LNCAP (cell line): ENCODE data around the gene CHRNA1.

ENCODE experiments used
- TF ChIP-seq, protein P1 (sequence below): fragments of 450-650 bp; IDR thresholded peaks from 2 replicates; pipeline ENCODE4 v1.5.1; 2017; ENCODE audit warnings: mild to moderate bottlenecking

Gene CHRNA1

DNA sequence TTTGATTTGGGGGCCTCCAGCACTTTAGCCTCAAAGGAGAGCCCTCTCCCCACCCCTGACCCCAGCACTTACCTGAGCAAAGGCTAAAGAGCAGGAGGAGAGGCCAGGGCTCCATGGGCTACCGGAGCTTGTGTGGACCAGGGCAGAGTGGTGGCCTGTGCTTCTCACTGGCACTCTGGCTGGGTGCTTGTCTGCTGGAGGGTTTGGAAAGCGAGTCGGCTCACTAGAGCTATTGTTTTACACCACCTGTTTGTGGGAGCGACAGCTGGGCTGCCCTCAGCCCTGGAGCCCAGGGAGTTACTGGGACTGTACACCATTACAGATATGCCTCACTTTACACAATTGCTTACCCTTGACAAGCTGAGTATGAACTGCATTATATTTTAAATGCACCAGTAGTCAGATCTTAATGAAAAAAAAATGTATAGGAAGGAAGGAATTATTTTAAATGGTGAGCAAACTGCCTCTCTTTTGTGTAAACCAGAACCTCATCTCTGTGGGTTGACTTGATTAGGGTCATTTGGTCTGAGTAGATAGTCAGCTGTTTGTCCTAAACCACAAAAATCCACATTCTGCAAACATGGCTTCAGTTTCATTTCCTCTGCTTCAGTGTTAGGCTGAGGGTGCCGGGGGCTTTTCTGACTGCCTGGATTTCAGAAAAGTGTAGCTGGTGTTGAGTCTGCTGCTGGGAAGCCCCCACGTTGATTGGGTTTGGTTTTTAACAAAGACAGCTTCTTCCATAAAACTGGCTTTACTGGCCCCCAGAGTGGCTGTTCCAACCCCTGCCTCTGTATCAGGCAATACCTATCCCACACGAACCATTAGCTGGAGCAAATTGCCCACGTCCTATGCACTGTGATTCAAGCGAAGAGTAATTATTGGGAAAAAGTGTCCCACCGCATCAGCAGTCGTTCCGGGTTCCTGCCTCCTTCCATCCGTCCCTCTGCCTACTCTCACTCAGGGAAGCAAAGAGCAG is at the start of gene CHRNA1:
Gene CHRNA1, minus strand, starts transcription at position 193 of the 976 bp plus-strand sequence. Its CDS starts 78 bp downstream, at position 115.
- TF ChIP-seq, protein P1, sequence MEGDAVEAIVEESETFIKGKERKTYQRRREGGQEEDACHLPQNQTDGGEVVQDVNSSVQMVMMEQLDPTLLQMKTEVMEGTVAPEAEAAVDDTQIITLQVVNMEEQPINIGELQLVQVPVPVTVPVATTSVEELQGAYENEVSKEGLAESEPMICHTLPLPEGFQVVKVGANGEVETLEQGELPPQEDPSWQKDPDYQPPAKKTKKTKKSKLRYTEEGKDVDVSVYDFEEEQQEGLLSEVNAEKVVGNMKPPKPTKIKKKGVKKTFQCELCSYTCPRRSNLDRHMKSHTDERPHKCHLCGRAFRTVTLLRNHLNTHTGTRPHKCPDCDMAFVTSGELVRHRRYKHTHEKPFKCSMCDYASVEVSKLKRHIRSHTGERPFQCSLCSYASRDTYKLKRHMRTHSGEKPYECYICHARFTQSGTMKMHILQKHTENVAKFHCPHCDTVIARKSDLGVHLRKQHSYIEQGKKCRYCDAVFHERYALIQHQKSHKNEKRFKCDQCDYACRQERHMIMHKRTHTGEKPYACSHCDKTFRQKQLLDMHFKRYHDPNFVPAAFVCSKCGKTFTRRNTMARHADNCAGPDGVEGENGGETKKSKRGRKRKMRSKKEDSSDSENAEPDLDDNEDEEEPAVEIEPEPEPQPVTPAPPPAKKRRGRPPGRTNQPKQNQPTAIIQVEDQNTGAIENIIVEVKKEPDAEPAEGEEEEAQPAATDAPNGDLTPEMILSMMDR, result no peak

- TF ChIP-seq, protein P1, result no peak
These were observed 47.8 kb upstream of the CHRNA1 start for GRCh38 chr2:174812037-174812436.

DNA sequence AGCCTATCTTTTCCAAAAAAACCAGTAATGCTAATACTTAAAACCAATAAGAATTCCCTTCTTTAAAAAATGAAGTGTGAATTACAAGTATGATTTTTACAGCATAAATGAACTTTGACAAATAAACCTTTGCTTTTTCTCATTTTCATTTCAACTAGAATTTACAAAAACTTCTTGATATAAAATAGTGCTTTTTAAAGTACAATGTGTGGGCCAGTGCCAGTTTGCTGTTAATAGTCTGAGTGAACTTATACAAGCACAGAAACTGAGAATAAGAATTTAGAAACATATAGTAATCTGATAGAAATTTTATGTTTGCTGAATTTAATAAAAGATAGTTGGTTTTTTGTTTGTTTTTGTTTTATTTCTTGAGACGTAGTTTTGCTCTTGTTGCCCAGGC is 43.7 kb upstream of the CHRNA1 start:
- TF ChIP-seq, protein P1, result no peak

GRCh38 chr2:174805803-174806202 is 41.5 kb upstream of the CHRNA1 start:
- TF ChIP-seq, protein P1, result no peak

DNA sequence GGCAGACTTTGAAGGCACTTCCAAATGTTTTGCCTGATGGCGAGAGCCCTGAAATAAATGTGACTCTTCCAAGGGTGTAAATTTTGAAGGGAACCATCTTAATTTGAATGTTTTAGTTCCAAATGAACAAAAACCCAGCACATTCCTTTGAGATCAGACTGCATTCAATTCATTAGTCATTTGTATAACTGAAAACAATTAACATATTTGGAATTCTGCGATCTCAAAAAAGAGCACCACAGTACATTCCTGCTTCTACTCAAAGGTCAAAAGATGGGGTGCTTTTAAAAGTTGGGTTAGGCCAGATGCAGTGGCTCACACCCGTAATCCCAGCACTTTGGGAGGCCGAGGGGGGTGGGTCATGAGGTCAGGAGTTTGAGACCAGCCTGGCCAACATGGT is 38.2 kb upstream of the CHRNA1 start:
- TF ChIP-seq, protein P1, result no peak

DNA sequence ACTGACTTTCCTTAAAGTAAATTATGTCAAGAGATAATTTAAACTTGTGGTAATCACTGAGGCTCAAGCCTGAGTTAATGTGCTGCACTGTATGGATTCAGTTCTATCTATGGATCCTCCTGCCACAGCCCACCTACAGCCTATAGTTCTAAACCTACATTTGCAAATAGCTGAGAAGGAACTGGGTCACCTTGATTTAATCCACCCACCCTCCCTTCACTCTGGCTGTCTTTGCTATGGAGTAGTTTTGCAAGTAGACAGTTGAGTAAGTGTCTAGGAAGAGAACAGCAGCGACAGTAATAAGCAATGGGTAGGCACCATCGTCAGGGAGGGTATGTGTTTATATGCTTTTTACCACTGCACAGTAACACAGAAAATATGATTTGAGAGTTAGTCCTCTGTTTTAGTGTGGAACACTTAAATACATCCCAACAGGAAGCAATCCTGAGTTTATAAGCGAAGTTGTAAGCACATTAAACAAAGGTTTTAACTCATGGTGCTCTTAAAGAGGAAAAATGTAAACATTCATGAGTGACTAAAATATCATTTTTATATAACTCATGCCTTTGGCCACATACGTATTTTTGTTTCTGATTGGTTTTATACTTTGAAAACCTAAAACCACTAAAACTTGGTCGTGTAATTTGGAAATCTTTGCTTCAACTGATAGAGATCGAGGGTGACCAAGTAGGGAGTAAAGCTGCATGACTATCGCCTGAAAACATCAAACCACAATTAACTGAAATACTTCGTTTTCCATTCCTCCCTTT is 36.3 kb upstream of the CHRNA1 start:
- TF ChIP-seq, protein P1, result no peak

DNA sequence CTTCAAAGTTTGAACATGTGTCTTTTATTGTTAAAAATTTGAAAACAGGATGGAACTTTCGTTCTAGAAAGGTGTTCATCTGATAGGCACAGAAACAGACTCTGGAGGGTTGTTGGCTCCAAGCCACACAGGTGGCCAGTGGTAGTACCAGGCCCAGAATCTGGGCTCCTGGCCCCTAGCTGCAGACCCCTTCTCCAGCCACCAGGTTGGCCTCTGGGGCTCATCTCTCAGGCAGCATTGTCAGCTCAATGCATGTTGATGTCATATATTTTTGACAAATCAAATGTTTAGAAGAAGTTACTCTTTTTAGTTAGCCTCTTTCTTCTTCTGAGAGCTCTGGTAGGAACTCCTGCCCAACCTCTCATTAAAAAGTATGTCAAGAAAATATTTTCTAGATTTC is 34.5 kb upstream of the CHRNA1 start:
- TF ChIP-seq, protein P1, result no peak
